ENCODE measurements around the gene HOXD13.

- TF ChIP-seq POLR2A (IDR thresholded peaks at IDR 0.05) (no peak), CTCF (IDR thresholded peaks at IDR 0.05 in 4 of 5, conservative IDR thresholded peaks at IDR 0.05 in 1 of 5) (peak; percentile 23 to 86 (median 61))
Observed at GRCh38 chr2:176088048-176088936, 4.2 kb upstream of the HOXD13 start.

Data from gastrocnemius medialis (tissue), 4 donors.